A673 (cell line): ENCODE measurements around the gene PSTPIP1. TPM values are rescaled to one million over a fixed set of nuclear protein-coding genes. Genes with fewer than 3 reads are reported as not detected.

Experiments used
- BruUV-seq: library from RNA; stranded (reverse); fragments of 400-500 nt; replicated peaks from 2 replicates; lab custom pipeline; 2021; lab: Mats Ljungman, UMichigan
- CTCF ChIA-PET: fragments of 300-600 bp; sonication (Branson Sonifier 250); formaldehyde crosslinking; loops from one replicate; lab custom pipeline; 2022; ENCODE audit warnings: antibody characterized with exemption; lab: Charles Lee
- POLR2A ChIA-PET: fragments of 300-600 bp; sonication (Branson Sonifier 250); formaldehyde crosslinking; loops from one replicate; lab custom pipeline; 2022; ENCODE audit warnings: antibody characterized with exemption; ENCODE audit not compliant: low non-redundant PET; lab: Charles Lee
- DNase-seq: peaks from one replicate; pipeline ENCODE4 v3.0.0-alpha.2; 2015; ENCODE audit warnings: low spot score
- H3K27ac ChIP-seq: fragments of 200-600 bp; sonication (generic); 2 replicates; pipeline ENCODE4 v1.5.1; 2016; ENCODE audit warnings: mixed run types, low read depth, mild to moderate bottlenecking, mixed read lengths, antibody characterized with exemption, low read length; ENCODE audit not compliant: poor library complexity, severe bottlenecking
- H3K27me3 ChIP-seq: fragments of 200-600 bp; sonication (generic); replicated peaks from 2 replicates; pipeline ENCODE4 v1.6.1; 2017; ENCODE audit warnings: mixed run types, low read depth, mild to moderate bottlenecking, mixed read lengths, antibody characterized with exemption, low read length; ENCODE audit not compliant: insufficient read depth, poor library complexity
- H3K36me3 ChIP-seq: fragments of 200-600 bp; sonication (generic); 2 replicates; pipeline ENCODE4 v1.6.1; 2016; ENCODE audit warnings: mixed run types, mild to moderate bottlenecking, mixed read lengths, antibody characterized with exemption, low read length; ENCODE audit not compliant: insufficient read depth, poor library complexity, severe bottlenecking
- H3K4me1 ChIP-seq: fragments of 200-600 bp; sonication (generic); 2 replicates; pipeline ENCODE4 v1.6.1; 2017; ENCODE audit warnings: mixed run types, mild to moderate bottlenecking, mixed read lengths, antibody characterized with exemption, low read length; ENCODE audit not compliant: insufficient read depth, poor library complexity, severe bottlenecking
- H3K4me3 ChIP-seq: fragments of 200-600 bp; sonication (generic); 2 replicates; pipeline ENCODE4 v1.5.1; 2016; ENCODE audit warnings: low read depth, mixed run types, mild to moderate bottlenecking, mixed read lengths, low read length; ENCODE audit not compliant: poor library complexity, severe bottlenecking
- H3K9me3 ChIP-seq: fragments of 200-600 bp; sonication (generic); 2 replicates; pipeline ENCODE4 v1.6.1; 2016; ENCODE audit warnings: mixed run types, low read depth, mild to moderate bottlenecking, mixed read lengths, antibody characterized with exemption, low read length; ENCODE audit not compliant: poor library complexity, severe bottlenecking
- CTCF ChIP-seq: fragments of 300-800, 200-600 bp; sonication (generic); conservative IDR thresholded peaks from 2 replicates; pipeline ENCODE4 v1.5.1; 2017; ENCODE audit warnings: low read depth, mild to moderate bottlenecking, antibody characterized with exemption, low read length, moderate library complexity, mixed read lengths
- EZH2 ChIP-seq: fragments of 200-600 bp; sonication (generic); IDR thresholded peaks from 2 replicates; pipeline ENCODE4 v1.6.1; 2017; ENCODE audit warnings: borderline replicate concordance, low read depth, mild to moderate bottlenecking, mixed read lengths, antibody characterized with exemption, low read length; ENCODE audit not compliant: poor library complexity, severe bottlenecking
- intact Hi-C: fragments of 100-400 bp; cut with micrococcal nuclease; formaldehyde crosslinking; loops from one replicate; pipeline ENCODE4 v1.10.0; 2022; ENCODE audit not compliant: unreplicated experiment
- total RNA-seq: library from RNA; stranded (reverse); gene quantifications from 2 replicates; pipeline ENCODE4 v1.2.3, GENCODE V29; 2021

The PSTPIP1 gene
- total RNA-seq, 1 experiment from 2014 or later, result not detected

- ChIA-PET CTCF (no interaction called here), POLR2A (no interaction called here)
- Histone ChIP-seq H3K27me3 (no peaks in the 10 kb centered on the region), H3K27ac (peak overlapping the region; percentile 6), H3K4me3 (no peak overlapping the region), H3K9me3 (no peaks in the 10 kb centered on the region), H3K36me3 (no peaks in the 10 kb centered on the region), H3K4me1 (peaks cover 58% of the 10 kb centered on the region)
- no peak for DNase-seq
- BruUV-seq, result no TSS peak
- intact Hi-C loops, result no loop called here
- no peak for TF ChIP-seq EZH2
- no peak for TF ChIP-seq CTCF
These were observed 69.1 kb downstream of the PSTPIP1 start for GRCh38 chr15:77064063-77064462.

GRCh38 chr15:77064539-77065308, 69.8 kb downstream of the PSTPIP1 start:
- Histone ChIP-seq H3K4me1 (peaks cover 57% of the 10 kb centered on the region), H3K27me3 (no peaks in the 10 kb centered on the region), H3K4me3 (no peak overlapping the region), H3K9me3 (no peaks in the 10 kb centered on the region), H3K27ac (peak overlapping the region; percentile 6), H3K36me3 (no peaks in the 10 kb centered on the region)
- intact Hi-C loops, result no loop called here
- CTCF ChIA-PET, result no interaction called here
- BruUV-seq, result no TSS peak
- TF ChIP-seq CTCF (no peak), EZH2 (no peak)
- POLR2A ChIA-PET, result no interaction called here
- peak; percentile 27 for DNase-seq

- Histone ChIP-seq H3K4me1 (peaks cover 34% of the 10 kb centered on the region), H3K36me3 (no peaks in the 10 kb centered on the region), H3K9me3 (no peaks in the 10 kb centered on the region), H3K4me3 (no peak overlapping the region), H3K27ac (no peak overlapping the region), H3K27me3 (no peaks in the 10 kb centered on the region)
- no TSS peak for BruUV-seq
- no peak for DNase-seq
- ChIA-PET CTCF (no interaction called here), POLR2A (no interaction called here)
- TF ChIP-seq EZH2, result no peak
- no peak for TF ChIP-seq CTCF
- intact Hi-C loops, result no loop called here
These were observed 72.2 kb downstream of the PSTPIP1 start for GRCh38 chr15:77066971-77067690.
